Activated CD8-positive, alpha-beta memory T cell treated with anti-CD3 and anti-CD28 coated beads, Interleukin-2, amount 10 ng/mL, durations not matched to agents 7 days and 5 days (primary cell): ENCODE measurements around the gene UBR3. TPM values are rescaled to one million over a fixed set of nuclear protein-coding genes. Genes with fewer than 3 reads are reported as not detected.

Source experiments
- ATAC-seq: fragments of 150-1000 bp; cut with Tn5 transposase; one replicate; pipeline ENCODE4 v1.10.0; 2021; ENCODE audit warnings: moderate library complexity
- CTCF ChIA-PET: fragments of 350-600 bp; sonication (Branson Sonifier 250); formaldehyde crosslinking; loops from one replicate; lab custom pipeline; 2021; ENCODE audit warnings: antibody characterized with exemption; lab: Charles Lee
- DNase-seq: peaks from one replicate; pipeline ENCODE4 v3.0.0-alpha.2; 2020
- H3K27ac Mint-ChIP-seq: one replicate; pipeline ENCODE4 v1.8.0; 2021; ENCODE audit warnings: mild to moderate bottlenecking, mixed read lengths
- H3K27me3 Mint-ChIP-seq: one replicate; pipeline ENCODE4 v1.8.0; 2021; ENCODE audit warnings: mixed read lengths
- H3K36me3 Mint-ChIP-seq: one replicate; pipeline ENCODE4 v1.8.0; 2021; ENCODE audit warnings: mild to moderate bottlenecking, mixed read lengths
- H3K4me1 Mint-ChIP-seq: one replicate; pipeline ENCODE4 v1.8.0; 2021; ENCODE audit warnings: mixed read lengths
- H3K4me3 Mint-ChIP-seq: one replicate; pipeline ENCODE4 v1.8.0; 2021; ENCODE audit warnings: mild to moderate bottlenecking, moderate library complexity, mixed read lengths
- H3K9me3 Mint-ChIP-seq: one replicate; pipeline ENCODE4 v1.8.0; 2022; ENCODE audit warnings: low read depth, mixed read lengths
- total RNA-seq, 2 experiments: library from RNA; stranded (reverse); gene quantifications; one replicate each; pipeline ENCODE4 v1.2.3, GENCODE V29; 2021

UBR3 gene
- total RNA-seq, 2 experiments from 2014 or later, result 21.3 to 23.2 TPM

DNA sequence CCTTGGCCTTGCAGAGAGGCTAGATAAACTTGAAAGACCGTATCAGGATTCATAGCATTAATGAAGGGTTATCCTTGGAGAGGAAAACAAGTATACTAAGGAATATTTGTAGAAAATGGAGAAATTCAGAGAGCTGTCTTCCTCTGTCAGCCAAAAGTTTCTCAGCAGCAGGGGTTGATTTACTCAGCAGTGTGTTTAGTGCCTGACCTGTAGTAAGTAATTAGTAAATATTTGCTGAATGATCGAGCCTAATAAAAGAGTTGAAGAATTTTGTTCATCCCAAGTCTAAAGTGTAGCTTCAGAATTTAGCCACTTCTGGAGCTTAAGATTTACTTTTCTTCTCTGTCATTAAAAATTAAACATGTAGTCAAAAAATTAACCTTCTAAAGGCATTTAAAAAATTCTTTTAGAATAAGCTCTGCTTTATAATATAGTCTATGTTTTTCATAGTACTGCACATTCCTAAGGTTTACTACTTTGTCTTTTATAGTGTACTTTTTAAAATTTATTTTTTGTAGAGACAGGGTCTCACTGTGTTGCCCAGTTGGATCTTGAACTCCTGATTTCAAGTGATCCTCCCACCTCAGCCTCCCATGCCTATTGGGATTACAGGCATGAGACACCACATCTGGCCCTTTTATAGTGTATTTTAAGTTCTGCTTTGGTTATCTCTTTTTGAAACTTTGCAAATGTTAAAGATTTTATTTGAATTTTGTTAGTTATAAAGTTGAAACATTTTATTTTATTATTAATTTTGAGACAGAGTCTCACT lies 212.3 kb downstream of the UBR3 start:
- Mint-ChIP-seq H3K4me3 (no peak overlapping the region), H3K4me1 (no peaks in the 10 kb centered on the region), H3K27me3 (no peaks in the 10 kb centered on the region), H3K36me3 (peaks cover 8% of the 10 kb centered on the region), H3K9me3 (no peaks in the 10 kb centered on the region), H3K27ac (no peak overlapping the region)
- CTCF ChIA-PET, result no interaction called here
- ATAC-seq (no peak), DNase-seq (no peak)

DNA sequence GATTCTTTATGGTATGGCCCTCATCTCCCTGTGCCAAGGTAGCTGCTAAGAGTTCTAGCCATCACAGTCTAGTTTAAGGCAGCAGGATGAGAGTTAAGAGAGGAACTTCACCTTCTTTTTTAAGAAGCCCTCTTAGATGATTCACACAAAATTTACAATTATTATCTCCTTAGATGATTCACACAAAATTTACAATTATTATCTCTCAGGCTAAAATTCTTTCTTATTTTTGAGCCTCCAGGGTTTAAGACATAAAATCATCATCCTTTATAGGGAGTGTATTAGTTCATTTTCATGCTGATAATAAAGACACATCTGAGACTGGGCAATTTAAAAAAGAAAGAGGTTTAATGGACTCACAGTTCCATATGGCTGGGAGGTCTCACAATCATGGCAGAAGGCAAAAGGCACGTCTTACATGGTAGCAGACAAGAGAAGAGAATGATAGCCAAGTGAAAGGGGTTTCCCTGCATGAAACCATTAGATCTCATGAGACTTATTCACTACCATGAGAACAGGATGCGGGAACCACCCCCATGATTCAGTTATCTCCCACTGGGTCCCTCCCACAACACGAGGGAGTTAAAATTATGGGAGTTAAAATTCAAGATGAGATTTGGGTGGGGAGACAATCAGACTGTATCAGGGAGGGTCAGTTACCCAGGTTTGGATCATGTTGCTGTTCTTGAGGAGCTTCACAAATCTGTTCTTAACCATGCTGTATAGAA lies 217.7 kb downstream of the UBR3 start:
- H3K36me3 Mint-ChIP-seq, result peaks cover 5% of the 10 kb centered on the region
- H3K27ac Mint-ChIP-seq, result no peak overlapping the region
- no peak overlapping the region for H3K4me3 Mint-ChIP-seq
- CTCF ChIA-PET, result no interaction called here
- ATAC-seq (no peak), DNase-seq (no peak)
- H3K4me1 Mint-ChIP-seq, result no peaks in the 10 kb centered on the region
- no peaks in the 10 kb centered on the region for H3K9me3 Mint-ChIP-seq
- H3K27me3 Mint-ChIP-seq, result no peaks in the 10 kb centered on the region

DNA sequence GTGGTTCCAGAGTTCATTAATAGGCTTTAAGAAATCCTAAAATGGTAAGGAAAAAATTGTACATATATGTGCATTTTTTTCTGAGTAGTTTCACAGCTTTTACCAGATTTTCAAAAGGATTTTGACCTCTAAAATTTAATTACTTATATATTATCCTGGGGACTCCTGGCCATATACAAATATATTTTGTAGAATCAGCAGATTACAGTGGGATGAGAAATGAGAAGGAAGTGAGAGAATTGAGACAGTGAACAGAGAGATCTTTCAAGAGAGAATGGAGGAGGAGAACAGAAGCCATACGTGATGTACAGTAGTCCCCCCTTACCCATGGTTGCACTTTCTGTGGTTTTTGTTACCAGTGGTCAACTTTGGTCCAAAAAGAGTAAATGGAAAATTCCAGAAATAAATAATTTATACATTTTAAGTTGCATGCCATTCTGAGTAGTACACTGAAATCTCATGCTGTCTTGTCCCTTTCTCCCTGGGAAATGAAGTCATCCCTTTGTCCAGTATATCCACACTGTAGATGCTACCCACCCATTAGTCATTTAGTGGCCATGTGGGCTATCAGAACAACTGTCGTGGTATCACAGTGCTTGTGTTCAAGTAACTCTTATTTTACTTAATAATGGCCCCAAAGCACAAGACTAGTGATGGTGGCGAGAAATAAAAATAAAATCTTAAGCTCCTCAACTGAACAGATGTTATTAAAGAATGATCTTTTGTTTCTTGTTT lies 220.2 kb downstream of the UBR3 start:
- Mint-ChIP-seq H3K27me3 (no peaks in the 10 kb centered on the region), H3K9me3 (no peaks in the 10 kb centered on the region), H3K4me3 (no peak overlapping the region), H3K27ac (no peak overlapping the region), H3K36me3 (peaks cover 10% of the 10 kb centered on the region), H3K4me1 (no peaks in the 10 kb centered on the region)
- DNase-seq (no peak), ATAC-seq (no peak)
- CTCF ChIA-PET, result no interaction called here

DNA sequence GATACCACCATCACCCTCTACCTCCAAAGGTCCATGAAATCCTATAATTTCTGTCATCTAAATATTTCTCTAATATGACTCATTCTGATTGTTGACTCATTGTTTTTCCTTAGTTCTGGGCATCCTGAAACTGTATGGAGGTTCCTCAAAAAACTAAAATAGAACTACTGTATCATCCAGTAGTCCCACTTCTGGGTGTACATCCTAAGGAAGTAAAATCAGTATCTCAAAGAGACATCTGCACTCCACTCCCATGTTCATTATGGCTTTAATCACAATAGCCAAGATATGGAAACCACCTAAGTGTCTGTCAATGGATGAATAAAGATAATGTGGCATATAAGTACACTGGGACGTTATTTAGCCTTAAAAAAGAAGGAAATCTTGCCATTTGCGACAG lies 224.9 kb downstream of the UBR3 start:
- Mint-ChIP-seq H3K9me3 (no peaks in the 10 kb centered on the region), H3K4me1 (no peaks in the 10 kb centered on the region), H3K27ac (no peak overlapping the region), H3K36me3 (peaks cover 13% of the 10 kb centered on the region), H3K4me3 (no peak overlapping the region), H3K27me3 (no peaks in the 10 kb centered on the region)
- ATAC-seq, result no peak
- DNase-seq, result no peak
- CTCF ChIA-PET, result no interaction called here

- ATAC-seq, result no peak
- H3K27me3 Mint-ChIP-seq, result no peaks in the 10 kb centered on the region
These were observed 227.7 kb downstream of the UBR3 start for GRCh38 chr2:170054997-170055396.

GRCh38 chr2:170056900-170057299 lies 229.6 kb downstream of the UBR3 start:
- no peaks in the 10 kb centered on the region for H3K4me1 Mint-ChIP-seq
- CTCF ChIA-PET, result no interaction called here
- H3K4me3 Mint-ChIP-seq, result no peak overlapping the region
- no peak for DNase-seq
- H3K36me3 Mint-ChIP-seq, result peaks cover 14% of the 10 kb centered on the region
- H3K27me3 Mint-ChIP-seq, result no peaks in the 10 kb centered on the region
- no peaks in the 10 kb centered on the region for H3K9me3 Mint-ChIP-seq
- ATAC-seq, result no peak
- no peak overlapping the region for H3K27ac Mint-ChIP-seq

More at GRCh38 chr2:170054997-170055396, 227.7 kb downstream of the UBR3 start:
- Mint-ChIP-seq H3K27ac (no peak overlapping the region), H3K4me3 (no peak overlapping the region), H3K9me3 (no peaks in the 10 kb centered on the region), H3K36me3 (peaks cover 14% of the 10 kb centered on the region), H3K4me1 (no peaks in the 10 kb centered on the region)
- no peak for DNase-seq
- CTCF ChIA-PET, result no interaction called here

- no peak for ATAC-seq
- H3K9me3 Mint-ChIP-seq, result no peaks in the 10 kb centered on the region
- DNase-seq, result no peak
- H3K4me1 Mint-ChIP-seq, result no peaks in the 10 kb centered on the region
- H3K27me3 Mint-ChIP-seq, result no peaks in the 10 kb centered on the region
- CTCF ChIA-PET, result no interaction called here
- no peak overlapping the region for H3K27ac Mint-ChIP-seq
- peaks cover 14% of the 10 kb centered on the region for H3K36me3 Mint-ChIP-seq
- H3K4me3 Mint-ChIP-seq, result no peak overlapping the region
These were observed 236.4 kb downstream of the UBR3 start for GRCh38 chr2:170063456-170064235.

DNA sequence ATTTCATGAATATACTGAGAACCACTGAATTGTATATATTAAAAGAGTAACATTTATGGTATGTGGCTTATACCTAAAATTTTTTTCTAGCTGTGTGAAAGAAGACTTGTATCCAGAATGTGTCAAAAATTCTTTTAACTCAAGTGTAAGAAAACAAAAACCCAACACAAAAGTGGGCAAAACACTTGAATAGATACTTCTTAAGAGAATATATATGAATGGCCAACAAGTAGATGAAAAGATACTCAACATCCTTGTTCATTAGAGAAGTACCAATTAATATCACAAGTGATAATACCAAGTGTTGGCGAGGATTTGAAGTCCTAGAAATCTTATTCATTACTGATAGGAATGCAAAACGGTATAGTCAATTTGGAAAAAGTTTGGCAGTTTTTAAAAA lies 243.5 kb downstream of the UBR3 start:
- H3K36me3 Mint-ChIP-seq, result peaks cover 31% of the 10 kb centered on the region
- no peaks in the 10 kb centered on the region for H3K9me3 Mint-ChIP-seq
- DNase-seq (no peak), ATAC-seq (no peak)
- CTCF ChIA-PET, result no interaction called here
- H3K4me1 Mint-ChIP-seq, result no peaks in the 10 kb centered on the region
- H3K27ac Mint-ChIP-seq, result no peak overlapping the region
- H3K4me3 Mint-ChIP-seq, result no peak overlapping the region
- no peaks in the 10 kb centered on the region for H3K27me3 Mint-ChIP-seq

GRCh38 chr2:170073288-170073687 lies 246.0 kb downstream of the UBR3 start:
- Mint-ChIP-seq H3K9me3 (no peaks in the 10 kb centered on the region), H3K4me1 (no peaks in the 10 kb centered on the region), H3K27ac (no peak overlapping the region), H3K27me3 (no peaks in the 10 kb centered on the region), H3K36me3 (peaks cover 25% of the 10 kb centered on the region), H3K4me3 (no peak overlapping the region)
- no peak for DNase-seq
- CTCF ChIA-PET, result no interaction called here
- ATAC-seq, result no peak

GRCh38 chr2:170076189-170076588 lies 248.9 kb downstream of the UBR3 start:
- Mint-ChIP-seq H3K4me1 (no peaks in the 10 kb centered on the region), H3K4me3 (no peak overlapping the region), H3K9me3 (no peaks in the 10 kb centered on the region), H3K27me3 (no peaks in the 10 kb centered on the region), H3K27ac (no peak overlapping the region), H3K36me3 (peaks cover 14% of the 10 kb centered on the region)
- CTCF ChIA-PET, result no interaction called here
- ATAC-seq, result no peak
- DNase-seq, result no peak

DNA sequence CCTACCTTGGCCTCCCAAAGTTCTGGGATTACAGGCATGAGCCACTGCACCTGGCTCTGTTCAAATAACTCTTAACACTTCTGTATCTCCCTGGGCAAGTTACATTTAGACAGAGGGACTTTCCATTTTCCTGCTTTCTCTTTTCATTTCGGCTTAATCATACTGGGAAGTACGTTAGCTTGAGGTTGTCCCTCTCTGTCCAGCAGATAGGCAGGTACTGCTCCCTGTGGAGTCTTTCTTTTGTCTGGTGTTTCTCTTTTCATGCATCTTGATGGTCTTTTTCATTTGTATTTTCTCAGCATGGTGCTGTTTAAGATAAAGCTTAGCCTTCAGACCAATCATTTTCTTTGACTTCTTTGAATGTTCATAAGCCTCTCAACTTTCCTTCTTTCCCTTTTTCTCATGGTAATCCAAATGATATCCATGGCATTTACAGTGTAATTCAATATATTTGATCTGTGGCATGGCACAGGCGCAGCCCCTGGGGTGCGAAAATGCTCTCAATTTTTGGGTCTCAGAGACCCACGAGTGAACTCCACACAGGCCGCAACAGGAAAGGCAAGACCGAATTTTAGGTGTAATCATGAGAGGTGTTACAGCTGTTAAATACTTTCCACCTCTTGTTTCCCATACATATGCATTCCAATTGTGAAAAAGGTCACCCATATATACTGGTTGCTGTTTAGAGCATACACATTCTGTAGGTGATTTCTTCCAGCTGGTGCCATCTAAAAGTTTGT lies 250.7 kb downstream of the UBR3 start:
- H3K4me3 Mint-ChIP-seq, result no peak overlapping the region
- ATAC-seq (no peak), DNase-seq (no peak)
- no peak overlapping the region for H3K27ac Mint-ChIP-seq
- H3K27me3 Mint-ChIP-seq, result no peaks in the 10 kb centered on the region
- H3K9me3 Mint-ChIP-seq, result no peaks in the 10 kb centered on the region
- H3K36me3 Mint-ChIP-seq, result peaks cover 14% of the 10 kb centered on the region
- H3K4me1 Mint-ChIP-seq, result no peaks in the 10 kb centered on the region
- CTCF ChIA-PET, result no interaction called here

DNA sequence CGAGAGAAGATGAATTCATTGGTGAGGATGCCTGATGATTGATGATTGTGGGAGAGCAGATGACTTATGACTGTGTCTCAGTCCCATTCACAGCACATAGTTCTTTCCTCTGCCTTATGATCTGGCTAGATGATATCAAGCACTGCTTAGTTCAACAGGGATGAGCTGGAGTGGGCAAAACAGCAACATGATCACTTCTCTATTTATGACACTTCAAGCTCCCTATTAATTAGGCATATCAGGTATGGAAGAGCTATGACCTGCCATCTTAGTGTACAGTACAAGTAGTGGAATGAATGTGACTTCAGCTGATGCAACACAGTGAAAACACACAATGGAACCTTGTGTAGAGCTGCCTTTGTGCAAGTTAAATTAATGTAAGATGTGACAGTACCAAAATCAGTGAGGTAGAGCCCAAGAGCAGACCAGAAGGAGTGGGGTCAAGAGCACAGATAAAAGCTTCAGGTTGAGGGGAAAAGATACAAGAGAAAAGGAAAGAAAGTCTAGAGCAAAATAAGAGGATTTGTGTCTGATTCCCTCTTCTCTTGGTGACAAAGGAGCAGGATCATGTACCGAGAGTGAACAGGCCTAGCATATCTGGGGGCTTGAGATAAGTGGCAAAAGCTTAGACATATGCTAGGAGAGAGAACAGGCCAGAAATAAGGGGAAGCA lies 257.7 kb downstream of the UBR3 start:
- ATAC-seq, result no peak
- Mint-ChIP-seq H3K4me1 (no peaks in the 10 kb centered on the region), H3K27ac (no peak overlapping the region), H3K27me3 (no peaks in the 10 kb centered on the region), H3K36me3 (peaks cover 4% of the 10 kb centered on the region), H3K4me3 (no peak overlapping the region), H3K9me3 (no peaks in the 10 kb centered on the region)
- CTCF ChIA-PET, result no interaction called here
- DNase-seq, result no peak
